ENCODE measurements around the gene LMLN.

- no peak for TF ChIP-seq CTCF (IDR thresholded peaks at IDR 0.05)
- no peak for TF ChIP-seq POLR2AphosphoS5 (IDR thresholded peaks at IDR 0.05; ENCODE audit: insufficient read depth in 1 of 2, low read depth in 1 of 2)
- TF ChIP-seq POLR2A (IDR thresholded peaks at IDR 0.05) = no peak
Observed at GRCh38 chr3:198025644-198026043, 65.6 kb downstream of the LMLN start.
